GM19238 (cell line): ENCODE measurements around the gene CDC27.
"Not testable (repeated sequence)": the region's sequence is repeated elsewhere in the genome, so short reads cannot be mapped to it uniquely, and the experiment has no call there.

Experiments
- DNase-seq: peaks from one replicate; pipeline ENCODE4 v3.0.0; 2011; ENCODE audit warnings: low spot score; ENCODE audit not compliant: insufficient read length

Gene CDC27

DNA sequence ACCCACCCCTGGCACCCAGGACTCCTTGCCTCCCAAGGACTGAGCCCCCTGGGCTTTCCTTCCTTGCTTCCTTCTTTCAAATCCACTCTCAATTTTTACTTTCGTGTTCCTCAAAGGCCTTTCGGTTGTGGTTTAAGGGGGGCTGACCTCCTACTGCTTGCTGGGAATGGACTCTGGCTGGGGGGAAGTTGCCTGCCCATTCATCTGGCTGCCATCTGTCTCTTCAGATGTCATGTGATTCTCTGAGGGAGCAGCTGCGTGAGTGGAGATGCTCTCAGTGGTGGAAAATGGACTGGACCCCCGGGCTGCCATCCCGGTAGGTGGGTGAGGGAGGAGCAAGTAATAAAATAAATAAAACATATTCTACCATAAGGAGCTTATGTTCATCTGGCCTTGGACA, 116.2 kb downstream of the CDC27 start:
- DNase-seq = no peak

DNA sequence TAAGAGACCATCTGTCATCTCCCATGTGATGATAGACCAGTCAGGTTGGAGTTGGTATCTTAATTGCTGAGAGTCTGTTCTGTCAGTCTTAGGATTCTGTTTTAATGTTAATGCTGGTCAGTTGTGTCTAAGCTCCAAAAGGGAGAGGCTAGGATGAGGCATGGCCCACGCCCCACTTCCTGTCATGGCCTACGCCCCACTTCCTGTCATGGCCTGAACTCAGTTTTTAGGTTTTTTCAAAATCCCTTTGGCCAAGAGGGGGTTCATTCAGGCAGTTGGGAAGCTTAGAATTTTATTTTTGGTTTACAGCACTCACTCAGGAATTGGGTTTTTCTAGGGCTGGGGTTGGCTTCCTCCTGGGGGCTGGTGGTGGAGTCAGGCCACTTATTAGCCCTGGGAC, 117.9 kb downstream of the CDC27 start:
- DNase-seq = not testable (repeated sequence)

GRCh38 chr17:47070266-47070665, 118.8 kb downstream of the CDC27 start:
- DNase-seq = not testable (repeated sequence)
